H1 (cell line): ENCODE data around the gene CSNK1A1. TPM values are rescaled to one million over a fixed set of nuclear protein-coding genes. Genes with fewer than 3 reads are reported as not detected.

ENCODE experiments used
- CTCF ChIA-PET: fragments of 300-600 bp; sonication (Branson Sonifier 250); formaldehyde crosslinking; loops from one replicate; lab custom pipeline; 2021; ENCODE audit not compliant: partially characterized antibody; lab: Charles Lee
- POLR2A ChIA-PET: fragments of 300-600 bp; sonication (Branson Sonifier 250); formaldehyde crosslinking; loops from one replicate; lab custom pipeline; 2021; ENCODE audit warnings: inconsistent platforms; ENCODE audit not compliant: partially characterized antibody; lab: Charles Lee
- DNase-seq, 2 experiments: peaks; one replicate each; pipeline versions ENCODE4 v3.0.0 to v3.0.0-alpha.2; 2010 to 2022; ENCODE audit warnings: low spot score in 2 of 2, low read depth in 1 of 2, mixed read lengths in 1 of 2
- FAIRE-seq: peaks from 2 replicates; lab custom pipeline; 2011; peaks lifted over from hg19 to GRCh38; lab: Jason Lieb, UNC
- H2AFZ ChIP-seq: 2 replicates; pipeline ENCODE4 v1.8.1; 2012; ENCODE audit warnings: low read length, inconsistent platforms
- H2AK5ac ChIP-seq: 2 replicates; pipeline ENCODE4 v1.6.1; 2013; ENCODE audit warnings: low read depth, low read length
- H2BK120ac ChIP-seq: replicated peaks from 2 replicates; pipeline ENCODE3; 2013; ENCODE audit warnings: low read depth, low read length, inconsistent platforms
- H2BK12ac ChIP-seq: 2 replicates; pipeline ENCODE4 v1.6.1; 2013; ENCODE audit warnings: low read depth, low read length
- H2BK15ac ChIP-seq: 2 replicates; pipeline ENCODE4 v1.6.1; 2013; ENCODE audit warnings: low read length
- H2BK20ac ChIP-seq: 2 replicates; pipeline ENCODE4 v1.6.1; 2013; ENCODE audit warnings: low read length
- H2BK5ac ChIP-seq: 2 replicates; pipeline ENCODE4 v1.6.1; 2013; ENCODE audit warnings: low read depth, low read length
- H3K14ac ChIP-seq: 2 replicates; pipeline ENCODE4 v1.6.1; 2013; ENCODE audit warnings: inconsistent platforms; ENCODE audit not compliant: insufficient read length
- H3K18ac ChIP-seq: 2 replicates; pipeline ENCODE4 v1.6.1; 2013; ENCODE audit warnings: low read length; ENCODE audit errors: extremely low read depth
- H3K23ac ChIP-seq: 2 replicates; pipeline ENCODE4 v1.6.1; 2013; ENCODE audit warnings: inconsistent platforms; ENCODE audit not compliant: insufficient read length
- H3K23me2 ChIP-seq: 2 replicates; pipeline ENCODE4 v1.6.1; 2013; ENCODE audit warnings: low read depth, low read length
- H3K27ac ChIP-seq: 2 replicates; pipeline ENCODE4 v1.6.1; 2011; ENCODE audit warnings: low read depth, low read length, inconsistent platforms
- H3K27me3 ChIP-seq, 4 experiments: replicated peaks in 1 of 4; 1 replicate in 1 of 4; 2 replicates in 3 of 4; pipeline versions ENCODE4 v1.6.1 to v1.8.1; 2011 to 2013; ENCODE audit warnings: low read length in 3 of 4, mild to moderate bottlenecking in 3 of 4, inconsistent platforms in 2 of 4, mixed read lengths in 2 of 4, moderate library complexity in 1 of 4; ENCODE audit not compliant: control insufficient read depth in 3 of 4, insufficient read depth in 3 of 4; ENCODE audit errors: extremely low read depth in 1 of 4
- H3K36me3 ChIP-seq, 4 experiments: 2 replicates each; pipeline versions ENCODE4 v1.6.1 to v1.8.1; 2011 to 2013; ENCODE audit warnings: mild to moderate bottlenecking in 4 of 4, low read length in 3 of 4, moderate library complexity in 2 of 4, control low read depth in 1 of 4, inconsistent platforms in 1 of 4; ENCODE audit not compliant: insufficient read depth in 4 of 4, control insufficient read depth in 2 of 4
- H3K4ac ChIP-seq: replicated peaks from 2 replicates; pipeline ENCODE3; 2013; ENCODE audit warnings: low read length, low read depth, mixed read lengths, inconsistent platforms; ENCODE audit not compliant: insufficient read length
- H3K4me1 ChIP-seq, 4 experiments: replicated peaks in 1 of 4; 1 replicate in 1 of 4; 2 replicates in 3 of 4; pipeline versions ENCODE4 v1.6.1 to v1.8.1; 2011 to 2013; ENCODE audit warnings: low read length in 3 of 4, inconsistent platforms in 2 of 4, mixed read lengths in 1 of 4; ENCODE audit not compliant: insufficient read depth in 4 of 4, control insufficient read depth in 3 of 4
- H3K4me2 ChIP-seq, 2 experiments: 2 replicates each; pipeline versions ENCODE4 v1.6.1 to v1.8.1; 2011 to 2013; ENCODE audit warnings: low read depth in 2 of 2, low read length in 2 of 2, control low read depth in 1 of 2, inconsistent platforms in 1 of 2, mild to moderate bottlenecking in 1 of 2; ENCODE audit not compliant: insufficient read depth in 1 of 2
- H3K4me3 ChIP-seq, 4 experiments: fragments of 200-600, 300-600 bp in 1 of 4; sonication (generic), shearing (Covaris generic), sonication (Bioruptor Twin) in 1 of 4; 2 replicates each; pipeline versions ENCODE4 v1.5.1 to v1.8.1; 2011 to 2016; ENCODE audit warnings: low read length in 4 of 4, low read depth in 3 of 4, control low read depth in 2 of 4, inconsistent platforms in 2 of 4, mild to moderate bottlenecking in 2 of 4, mixed read lengths in 1 of 4, moderate library complexity in 1 of 4; ENCODE audit not compliant: insufficient read depth in 2 of 4; ENCODE audit errors: extremely low read depth in 1 of 4
- H3K56ac ChIP-seq: replicated peaks from 2 replicates; pipeline ENCODE3; 2013; ENCODE audit warnings: low read depth, mild to moderate bottlenecking, mixed read lengths, low read length, inconsistent platforms; ENCODE audit not compliant: insufficient read length
- H3K79me1 ChIP-seq: 2 replicates; pipeline ENCODE4 v1.6.1; 2013; ENCODE audit warnings: low read depth, low read length, control low read depth
- H3K79me2 ChIP-seq, 2 experiments: 2 replicates each; pipeline versions ENCODE4 v1.6.1 to v1.8.1; 2012 to 2013; ENCODE audit warnings: low read length in 2 of 2, mild to moderate bottlenecking in 2 of 2, inconsistent platforms in 1 of 2; ENCODE audit not compliant: insufficient read depth in 2 of 2, control insufficient read depth in 1 of 2
- H3K9ac ChIP-seq, 4 experiments: replicated peaks in 1 of 4; 1 replicate in 1 of 4; 2 replicates in 3 of 4; pipeline versions ENCODE4 v1.6.1 to v1.8.1; 2011 to 2013; ENCODE audit warnings: low read depth in 3 of 4, low read length in 3 of 4, control low read depth in 2 of 4, mild to moderate bottlenecking in 2 of 4, moderate library complexity in 2 of 4, inconsistent platforms in 1 of 4; ENCODE audit errors: extremely low read depth in 1 of 4
- H3K9me3 ChIP-seq, 2 experiments: 2 replicates each; pipeline versions ENCODE4 v1.6.1 to v1.8.1; 2012 to 2013; ENCODE audit warnings: mild to moderate bottlenecking in 2 of 2, moderate library complexity in 2 of 2, control low read depth in 1 of 2, inconsistent platforms in 1 of 2, low read depth in 1 of 2, low read length in 1 of 2, mixed read lengths in 1 of 2; ENCODE audit not compliant: insufficient read depth in 2 of 2
- H4K20me1 ChIP-seq, 2 experiments: replicated peaks in 1 of 2; 2 replicates each; pipeline versions ENCODE3 to v1.8.1; 2011 to 2013; ENCODE audit warnings: inconsistent platforms in 2 of 2, low read length in 2 of 2, mild to moderate bottlenecking in 1 of 2; ENCODE audit not compliant: insufficient read depth in 2 of 2, control insufficient read depth in 1 of 2
- H4K5ac ChIP-seq: 2 replicates; pipeline ENCODE4 v1.6.1; 2013; ENCODE audit warnings: low read length, low read depth, mixed read lengths, inconsistent platforms; ENCODE audit not compliant: insufficient read length
- H4K8ac ChIP-seq: 2 replicates; pipeline ENCODE4 v1.8.0; 2013; ENCODE audit warnings: mild to moderate bottlenecking, moderate library complexity, low read length, inconsistent platforms; ENCODE audit not compliant: insufficient read depth; ENCODE audit errors: extremely low read depth
- H4K91ac ChIP-seq: replicated peaks from 2 replicates; pipeline ENCODE3; 2013; ENCODE audit warnings: low read length, mixed read lengths, inconsistent platforms; ENCODE audit not compliant: insufficient read length
- EZH2 ChIP-seq: fragments of 200-600 bp; sonication (generic); IDR thresholded peaks from 2 replicates; pipeline ENCODE4 v1.7.1; 2012; ENCODE audit warnings: low read depth, mild to moderate bottlenecking, moderate library complexity, low read length, inconsistent platforms; ENCODE audit not compliant: severe bottlenecking
- GABPA ChIP-seq: IDR thresholded peaks from 2 replicates; pipeline ENCODE4 v1.6.1; 2011; ENCODE audit warnings: mild to moderate bottlenecking, low read length, moderate library complexity, borderline replicate concordance; ENCODE audit not compliant: insufficient read depth
- GTF2F1 ChIP-seq: IDR thresholded peaks from 2 replicates; pipeline ENCODE4 v1.6.1; 2012; ENCODE audit warnings: low read depth, low read length, improper control_type of control experiment, borderline replicate concordance
- JUND ChIP-seq: IDR thresholded peaks from 2 replicates; pipeline ENCODE4 v1.6.1; 2011; ENCODE audit warnings: mild to moderate bottlenecking, improper control_type of control experiment, low read length
- POU5F1 ChIP-seq: IDR thresholded peaks from 2 replicates; pipeline ENCODE4 v1.6.1; 2011; ENCODE audit warnings: low read depth, mild to moderate bottlenecking, low read length, moderate library complexity
- SP4 ChIP-seq: IDR thresholded peaks from 2 replicates; pipeline ENCODE4 v1.6.1; 2012; ENCODE audit warnings: low read length, inconsistent platforms
- WGBS, 2 experiments: shearing (Covaris generic) in 1 of 2; methylation state at CpG; one replicate each; pipeline versions ENCODE4 v1.1.6 to v1.1.7; 2013 to 2015; ENCODE audit warnings: low lambda C conversion rate in 2 of 2, mixed read lengths in 2 of 2, inconsistent platforms in 1 of 2, low coverage in 1 of 2, missing lambda C conversion rate in 1 of 2; ENCODE audit not compliant: insufficient replicate concordance in 2 of 2, insufficient coverage in 1 of 2, insufficient read length in 1 of 2; ENCODE audit errors: extremely low coverage in 1 of 2, missing lambda C conversion rate in 1 of 2; 5-methylcytosine and 5-hydroxymethylcytosine counted together
- polyA plus RNA-seq, 7 experiments: library from polyadenylated mRNA; depleted of rRNA in 3 of 7; stranded (reverse) in 5 of 7; unstranded in 2 of 7; fragments of >200 nt in 5 of 7; fragments of 200-250 nt in 2 of 7; gene quantifications; 1 replicate in 5 of 7; 2 replicates in 1 of 7; 4 replicates in 1 of 7; pipeline versions ENCODE4 v1.2.1 to v1.2.3, GENCODE V29; 2011 to 2013; ENCODE audit warnings: missing spikeins in 2 of 7, mixed read lengths in 2 of 7
- total RNA-seq: library from RNA; stranded (reverse); fragmentation: NEBNext Ultra II Directional; extraction: Animal tissue kit (Norgen Biotek cat#: 25700); gene quantifications from 2 replicates; pipeline ENCODE4 v1.2.1, GENCODE V29; 2021
- TF ChIP-seq, protein P1 (sequence below): IDR thresholded peaks from 2 replicates; pipeline ENCODE4 v1.6.1; 2012; ENCODE audit warnings: inconsistent platforms

CSNK1A1 gene
- total and polyA plus RNA-seq, 2 of the 8 experiments (the other 6 are each of a cell fraction or from before 2014, with no cell fraction given) = 61.2 to 244 TPM

DNA sequence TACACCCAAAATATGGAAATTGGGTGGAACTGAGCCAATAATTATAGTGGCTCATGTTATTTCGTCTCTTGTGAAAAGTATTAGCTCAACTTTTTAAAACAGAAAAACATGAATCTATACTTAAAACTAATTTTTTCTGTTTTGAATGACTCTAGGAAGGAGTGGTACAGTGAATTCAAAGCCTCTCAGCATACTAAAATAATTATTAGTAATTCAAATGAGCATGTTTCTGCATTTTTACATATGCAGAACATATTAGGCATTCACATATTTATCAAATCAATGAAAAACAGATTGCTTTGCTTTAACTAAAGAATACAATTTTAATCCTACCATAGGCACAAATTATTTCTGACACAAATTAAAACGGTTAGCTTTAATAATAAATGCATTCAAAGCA, 54.3 kb downstream of the CSNK1A1 start:
- H4K91ac ChIP-seq = no peak overlapping the region
- H2BK15ac ChIP-seq = no peak overlapping the region
- H4K20me1 ChIP-seq = no peaks in the 10 kb centered on the region
- H3K9ac ChIP-seq = no peak overlapping the region
- no peak overlapping the region for H4K8ac ChIP-seq
- DNase-seq (no peak), FAIRE-seq (no peak)
- no peak overlapping the region for H2AK5ac ChIP-seq
- no peak overlapping the region for H3K14ac ChIP-seq
- H3K36me3 ChIP-seq = peaks cover 4 to 67% (median 12%) of the 10 kb centered on the region in 4 experiments; a peak in 7 of 8 replicates
- no peaks in the 10 kb centered on the region for H3K27me3 ChIP-seq
- no peak overlapping the region for H3K56ac ChIP-seq
- H3K79me2 ChIP-seq = no peaks in the 10 kb centered on the region
- H3K27ac ChIP-seq = no peak overlapping the region
- peaks cover 0 to 2% (median 0%) of the 10 kb centered on the region in 4 experiments; a peak in 2 of 7 replicates for H3K4me1 ChIP-seq
- no peak overlapping the region for H4K5ac ChIP-seq
- POLR2A ChIA-PET = interaction anchor here (1.2 to 1.5 kb wide), 4 partner anchors 21 to 54 kb away, joined by 3 to 4 read pairs (median 4); partner anchors contain the start of gene CSNK1A1
- CTCF ChIA-PET = interaction anchor here (0.6 to 2.3 kb wide), 10 partner anchors 11 to 712 kb away, joined by 3 to 8 read pairs (median 4); no protein-coding TSS in a partner anchor
- no peak overlapping the region for H3K4me3 ChIP-seq
- H3K9me3 ChIP-seq = no peaks in the 10 kb centered on the region
- TF ChIP-seq JUND (no peak), POU5F1 (no peak), GTF2F1 (no peak), SP4 (no peak), EZH2 (no peak), GABPA (no peak)
- TF ChIP-seq, protein P1, sequence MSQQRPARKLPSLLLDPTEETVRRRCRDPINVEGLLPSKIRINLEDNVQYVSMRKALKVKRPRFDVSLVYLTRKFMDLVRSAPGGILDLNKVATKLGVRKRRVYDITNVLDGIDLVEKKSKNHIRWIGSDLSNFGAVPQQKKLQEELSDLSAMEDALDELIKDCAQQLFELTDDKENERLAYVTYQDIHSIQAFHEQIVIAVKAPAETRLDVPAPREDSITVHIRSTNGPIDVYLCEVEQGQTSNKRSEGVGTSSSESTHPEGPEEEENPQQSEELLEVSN = no peak
- TF ChIP-seq, all 59 proteins: peak for 0
- Histone ChIP-seq H3K23ac (no peak overlapping the region), H3K79me1 (no peaks in the 10 kb centered on the region; the same call in 1 of the 2 replicates), H2BK5ac (no peak overlapping the region), H3K4me2 (no peak overlapping the region), H3K4ac (no peak overlapping the region), H2BK12ac (no peak overlapping the region), H3K18ac (no peak overlapping the region), H2BK20ac (no peak overlapping the region), H2AFZ (no peak overlapping the region), H2BK120ac (no peak overlapping the region), H3K23me2 (no peaks in the 10 kb centered on the region)
- WGBS, 2 experiments = 92% methylated on average over 2 of the region's 2 CpGs; no CpG with 5 or more reads in 1 of the 2 experiments
